HEK293 (cell line): ENCODE measurements around the gene ATP8B1.
"Not testable (repeated sequence)": the region's sequence is repeated elsewhere in the genome, so short reads cannot be mapped to it uniquely, and the experiment has no call there.

Source experiments
- CTCF ChIA-PET: fragments of 350-600 bp; formaldehyde crosslinking; extraction: SDS; loops from one replicate; lab custom pipeline; 2021; ENCODE audit warnings: antibody characterized with exemption; lab: Yijun Ruan, JAX
- POLR2A ChIA-PET: fragments of 300-600 bp; formaldehyde crosslinking; extraction: SDS; loops from one replicate; lab custom pipeline; 2020; ENCODE audit warnings: antibody characterized with exemption, inconsistent platforms; lab: Yijun Ruan, JAX
- H3K27ac ChIP-seq: fragments of 200-500 bp; sonication (Bioruptor generic); 2 replicates; pipeline ENCODE4 v1.5.1; 2014; ENCODE audit warnings: low read depth, low read length, control low read depth, inconsistent platforms; ENCODE audit errors: extremely low read depth
- H3K36me3 ChIP-seq, 2 experiments: fragments of 200-500 bp in 1 of 2; sonication (Bioruptor generic) in 1 of 2; 1 replicate in 1 of 2; 2 replicates in 1 of 2; pipeline ENCODE4 v1.5.1; 2014 to 2017; ENCODE audit warnings: inconsistent platforms in 2 of 2, low read length in 2 of 2; ENCODE audit not compliant: control insufficient read depth in 2 of 2, insufficient read depth in 1 of 2
- H3K4me1 ChIP-seq: fragments of 200-500 bp; sonication (Bioruptor generic); 2 replicates; pipeline ENCODE4 v1.5.1; 2014; ENCODE audit warnings: mild to moderate bottlenecking, low read length, inconsistent platforms; ENCODE audit not compliant: control insufficient read depth, insufficient read depth
- H3K4me3 ChIP-seq: 2 replicates; pipeline ENCODE4 v1.5.1; 2011; ENCODE audit warnings: low read depth, mild to moderate bottlenecking, control low read depth, low read length, moderate library complexity
- H3K9me3 ChIP-seq: fragments of 200-500 bp; sonication (Bioruptor generic); 2 replicates; pipeline ENCODE4 v1.5.1; 2014; ENCODE audit warnings: low read depth, low read length, inconsistent platforms; ENCODE audit not compliant: control insufficient read depth, insufficient read depth
- OSR2 ChIP-seq: fragments of 450-650 bp; formaldehyde crosslinking; IDR thresholded peaks from 2 replicates; pipeline ENCODE4 v1.5.1; 2016; ENCODE audit warnings: missing biosample characterization, missing genetic modification characterization
- ZIC2 ChIP-seq: fragments of 450-650 bp; formaldehyde crosslinking; IDR thresholded peaks from 2 replicates; pipeline ENCODE4 v1.5.1; 2016; ENCODE audit warnings: missing biosample characterization, missing genetic modification characterization
- ZNF23 ChIP-seq: fragments of 450-650 bp; formaldehyde crosslinking; IDR thresholded peaks from 2 replicates; pipeline ENCODE4 v1.5.1; 2016; ENCODE audit warnings: missing biosample characterization, missing genetic modification characterization, borderline replicate concordance
- ZNF510 ChIP-seq: fragments of 450-650 bp; formaldehyde crosslinking; IDR thresholded peaks from 2 replicates; pipeline ENCODE4 v1.5.1; 2018; ENCODE audit warnings: mild to moderate bottlenecking, missing genetic modification characterization, missing biosample characterization; ENCODE audit not compliant: insufficient replicate concordance
- ZXDB ChIP-seq: fragments of 450-650 bp; formaldehyde crosslinking; IDR thresholded peaks from 2 replicates; pipeline ENCODE4 v1.5.1; 2016; ENCODE audit warnings: missing biosample characterization, missing genetic modification characterization
- TF ChIP-seq, protein P1 (sequence below): fragments of 450-650 bp; formaldehyde crosslinking; IDR thresholded peaks from 2 replicates; pipeline ENCODE4 v1.5.1; 2016; ENCODE audit warnings: missing biosample characterization, missing genetic modification characterization, borderline replicate concordance
- TF ChIP-seq, protein P2 (sequence below): fragments of 450-650 bp; formaldehyde crosslinking; IDR thresholded peaks from 2 replicates; pipeline ENCODE4 v1.5.1; 2016; ENCODE audit warnings: missing biosample characterization, missing genetic modification characterization, low read depth
- TF ChIP-seq, protein P3 (sequence below): fragments of 450-650 bp; formaldehyde crosslinking; IDR thresholded peaks from 2 replicates; pipeline ENCODE4 v1.5.1; 2016; ENCODE audit warnings: missing biosample characterization, missing genetic modification characterization

Gene ATP8B1

DNA sequence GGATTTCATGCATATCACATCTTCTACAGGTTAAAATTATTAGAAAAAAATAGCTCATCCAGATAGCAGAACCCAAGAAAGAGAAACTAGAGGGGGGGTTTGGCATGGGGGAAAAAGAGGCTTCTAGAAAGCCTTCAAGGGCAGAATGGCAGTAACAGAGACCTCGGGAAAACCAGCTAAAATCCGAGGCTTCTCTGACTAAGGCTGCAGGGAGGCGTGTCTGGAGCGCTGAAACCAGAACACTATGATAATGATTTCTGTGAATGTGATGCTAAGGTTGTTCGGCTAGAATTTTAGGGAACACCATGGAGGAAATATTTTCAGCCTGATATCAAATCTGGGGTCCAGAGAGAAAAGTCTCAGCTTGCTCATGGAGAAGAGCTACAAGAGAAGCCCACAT, 73.0 kb downstream of the ATP8B1 start (continued):
- TF ChIP-seq, protein P1, sequence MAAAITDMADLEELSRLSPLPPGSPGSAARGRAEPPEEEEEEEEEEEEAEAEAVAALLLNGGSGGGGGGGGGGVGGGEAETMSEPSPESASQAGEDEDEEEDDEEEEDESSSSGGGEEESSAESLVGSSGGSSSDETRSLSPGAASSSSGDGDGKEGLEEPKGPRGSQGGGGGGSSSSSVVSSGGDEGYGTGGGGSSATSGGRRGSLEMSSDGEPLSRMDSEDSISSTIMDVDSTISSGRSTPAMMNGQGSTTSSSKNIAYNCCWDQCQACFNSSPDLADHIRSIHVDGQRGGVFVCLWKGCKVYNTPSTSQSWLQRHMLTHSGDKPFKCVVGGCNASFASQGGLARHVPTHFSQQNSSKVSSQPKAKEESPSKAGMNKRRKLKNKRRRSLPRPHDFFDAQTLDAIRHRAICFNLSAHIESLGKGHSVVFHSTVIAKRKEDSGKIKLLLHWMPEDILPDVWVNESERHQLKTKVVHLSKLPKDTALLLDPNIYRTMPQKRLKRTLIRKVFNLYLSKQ (tag by site-specific recombination), result no peak
- TF ChIP-seq ZIC2 (no peak), ZNF510 (tag by site-specific recombination) (no peak)

DNA sequence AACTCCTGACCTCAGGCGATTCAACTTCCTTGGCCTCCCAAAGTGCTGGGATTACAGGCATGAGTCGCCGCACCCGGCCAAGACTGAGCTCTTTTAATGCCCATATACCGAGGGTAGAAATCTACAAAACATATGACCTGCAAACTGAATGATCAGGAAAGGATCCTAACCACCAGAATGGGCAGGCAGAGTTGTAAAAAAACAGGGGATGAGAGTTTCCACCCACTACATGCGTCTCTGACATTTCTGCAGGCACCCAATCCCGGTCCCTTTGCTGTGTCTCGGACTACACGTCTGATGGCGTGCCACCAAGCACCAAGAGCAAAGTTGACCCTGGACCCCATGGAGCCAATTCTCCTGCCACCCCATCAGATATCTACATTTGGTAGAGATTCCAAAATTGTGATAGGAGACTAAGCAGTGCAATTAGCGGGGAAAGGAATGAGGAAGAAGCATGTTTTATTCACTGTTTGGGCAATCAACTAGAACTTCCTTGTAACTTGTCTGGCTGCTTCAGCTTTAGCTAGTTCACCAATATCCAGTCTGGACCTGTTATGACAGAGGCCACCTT, 74.1 kb downstream of the ATP8B1 start:
- CTCF ChIA-PET, result no interaction called here

DNA sequence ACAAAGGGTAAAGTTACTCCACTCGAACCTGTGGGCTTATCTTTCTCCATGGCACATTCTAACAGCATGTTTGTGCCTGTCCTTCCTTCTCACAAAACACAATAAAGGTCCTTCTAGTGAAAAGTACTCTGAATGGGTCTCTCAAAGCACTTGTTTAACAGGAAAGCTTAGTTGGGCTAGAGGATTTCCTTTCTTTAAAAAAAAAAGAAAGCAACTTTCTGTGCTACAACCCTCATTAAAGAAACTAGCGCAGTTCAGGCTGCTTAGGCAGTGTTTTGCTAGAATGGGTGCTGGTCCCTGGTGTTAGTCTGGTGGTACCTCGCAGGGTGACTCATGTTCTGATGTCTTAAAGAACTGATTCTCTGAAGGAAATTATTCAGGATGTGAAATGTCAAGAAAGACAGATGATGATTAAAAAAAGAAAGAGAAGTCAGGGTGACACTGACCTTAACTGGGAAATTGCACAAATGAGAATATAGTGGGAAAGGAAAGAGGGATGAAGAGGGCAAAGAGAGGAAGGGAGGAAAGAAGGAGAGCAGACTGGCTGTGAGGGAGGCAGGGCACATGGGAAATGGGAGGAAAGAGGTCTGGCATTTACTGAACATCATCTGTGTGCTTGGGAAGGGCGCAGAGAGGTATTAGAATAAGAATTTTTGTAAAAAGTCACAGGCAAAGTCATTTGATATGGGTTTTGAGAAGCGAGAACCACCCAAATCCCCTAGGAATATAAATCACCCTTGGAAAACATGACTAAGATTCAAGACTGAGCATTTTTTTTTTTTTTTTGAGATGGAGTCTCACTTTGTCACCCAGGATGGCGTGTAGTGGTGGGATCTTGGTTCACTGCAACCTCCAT, 74.9 kb downstream of the ATP8B1 start:
- TF ChIP-seq OSR2 (tag by site-specific recombination), result no peak
- TF ChIP-seq, protein P2, sequence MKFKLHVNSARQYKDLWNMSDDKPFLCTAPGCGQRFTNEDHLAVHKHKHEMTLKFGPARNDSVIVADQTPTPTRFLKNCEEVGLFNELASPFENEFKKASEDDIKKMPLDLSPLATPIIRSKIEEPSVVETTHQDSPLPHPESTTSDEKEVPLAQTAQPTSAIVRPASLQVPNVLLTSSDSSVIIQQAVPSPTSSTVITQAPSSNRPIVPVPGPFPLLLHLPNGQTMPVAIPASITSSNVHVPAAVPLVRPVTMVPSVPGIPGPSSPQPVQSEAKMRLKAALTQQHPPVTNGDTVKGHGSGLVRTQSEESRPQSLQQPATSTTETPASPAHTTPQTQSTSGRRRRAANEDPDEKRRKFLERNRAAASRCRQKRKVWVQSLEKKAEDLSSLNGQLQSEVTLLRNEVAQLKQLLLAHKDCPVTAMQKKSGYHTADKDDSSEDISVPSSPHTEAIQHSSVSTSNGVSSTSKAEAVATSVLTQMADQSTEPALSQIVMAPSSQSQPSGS (tag by site-specific recombination), result no peak
- TF ChIP-seq, protein P3, sequence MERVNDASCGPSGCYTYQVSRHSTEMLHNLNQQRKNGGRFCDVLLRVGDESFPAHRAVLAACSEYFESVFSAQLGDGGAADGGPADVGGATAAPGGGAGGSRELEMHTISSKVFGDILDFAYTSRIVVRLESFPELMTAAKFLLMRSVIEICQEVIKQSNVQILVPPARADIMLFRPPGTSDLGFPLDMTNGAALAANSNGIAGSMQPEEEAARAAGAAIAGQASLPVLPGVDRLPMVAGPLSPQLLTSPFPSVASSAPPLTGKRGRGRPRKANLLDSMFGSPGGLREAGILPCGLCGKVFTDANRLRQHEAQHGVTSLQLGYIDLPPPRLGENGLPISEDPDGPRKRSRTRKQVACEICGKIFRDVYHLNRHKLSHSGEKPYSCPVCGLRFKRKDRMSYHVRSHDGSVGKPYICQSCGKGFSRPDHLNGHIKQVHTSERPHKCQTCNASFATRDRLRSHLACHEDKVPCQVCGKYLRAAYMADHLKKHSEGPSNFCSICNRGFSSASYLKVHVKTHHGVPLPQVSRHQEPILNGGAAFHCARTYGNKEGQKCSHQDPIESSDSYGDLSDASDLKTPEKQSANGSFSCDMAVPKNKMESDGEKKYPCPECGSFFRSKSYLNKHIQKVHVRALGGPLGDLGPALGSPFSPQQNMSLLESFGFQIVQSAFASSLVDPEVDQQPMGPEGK, result no peak
- POLR2A ChIA-PET, result no interaction called here
- H3K36me3 ChIP-seq, result no peaks in the 10 kb centered on the region; a peak in 1 of 3 replicates
- no peak overlapping the region for H3K27ac ChIP-seq
- no peak overlapping the region for H3K4me3 ChIP-seq
- no peaks in the 10 kb centered on the region for H3K4me1 ChIP-seq
- H3K9me3 ChIP-seq, result no peaks in the 10 kb centered on the region; the same call in 1 of the 2 replicates
- CTCF ChIA-PET, result no interaction called here

More for the DNA sequence above, 74.1 kb downstream of the ATP8B1 start:
- no peaks in the 10 kb centered on the region for H3K4me1 ChIP-seq
- POLR2A ChIA-PET, result no interaction called here
- TF ChIP-seq ZNF23 (tag by site-specific recombination) (no peak), ZXDB (tag by site-specific recombination) (no peak)
- no peaks in the 10 kb centered on the region; the same call in 1 of the 2 replicates for H3K9me3 ChIP-seq
- H3K27ac ChIP-seq, result no peak overlapping the region
- no peaks in the 10 kb centered on the region; a peak in 1 of 3 replicates for H3K36me3 ChIP-seq
- no peak overlapping the region for H3K4me3 ChIP-seq

DNA sequence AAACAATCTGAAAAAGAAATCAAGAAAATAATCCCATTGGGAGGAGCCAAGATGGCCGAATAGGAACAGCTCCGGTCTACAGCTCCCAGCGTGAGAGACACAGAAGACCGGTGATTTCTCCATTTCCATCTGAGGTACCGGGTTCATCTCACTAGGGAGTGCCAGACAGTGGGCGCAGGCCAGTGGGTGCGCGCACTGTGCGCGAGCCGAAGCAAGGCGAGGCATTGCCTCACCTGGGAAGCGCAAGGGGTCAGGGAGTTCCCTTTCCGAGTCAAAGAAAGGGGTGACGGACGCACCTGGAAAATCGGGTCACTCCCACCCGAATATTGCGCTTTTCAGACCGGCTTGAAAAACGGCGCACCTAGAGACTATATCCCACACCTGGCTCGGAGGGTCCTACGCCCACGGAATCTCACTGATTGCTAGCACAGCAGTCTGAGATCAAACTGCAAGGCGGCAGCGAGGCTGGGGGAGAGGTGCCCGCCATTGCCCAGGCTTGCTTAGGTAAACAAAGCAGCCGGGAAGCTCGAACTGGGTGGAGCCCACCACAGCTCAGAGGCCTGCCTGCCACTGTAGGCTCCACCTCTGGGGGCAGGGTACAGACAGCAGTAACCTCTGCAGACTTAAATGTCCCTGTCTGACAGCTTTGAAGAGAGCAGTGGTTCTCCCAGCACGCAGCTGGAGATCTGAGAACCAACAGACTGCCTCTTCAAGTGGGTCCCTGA, 83.7 kb downstream of the ATP8B1 start:
- POLR2A ChIA-PET, H3K4me3 ChIP-seq, H3K27ac ChIP-seq, H3K9me3 ChIP-seq, H3K4me1 ChIP-seq, CTCF ChIA-PET, H3K36me3 ChIP-seq: not testable (repeated sequence)
